HG02610 (cell line): Measurements from ENCODE around the gene CCDC38.
"Not testable (repeated sequence)": the region's sequence is repeated elsewhere in the genome, so short reads cannot be mapped to it uniquely, and the experiment has no call there.

Source experiments
- ATAC-seq: cut with Tn5 transposase; IDR thresholded peaks from one replicate; pipeline ENCODE4 v1.9.1; 2021; ENCODE audit warnings: mild to moderate bottlenecking, moderate library complexity; ENCODE audit not compliant: unreplicated experiment

CCDC38 gene

DNA sequence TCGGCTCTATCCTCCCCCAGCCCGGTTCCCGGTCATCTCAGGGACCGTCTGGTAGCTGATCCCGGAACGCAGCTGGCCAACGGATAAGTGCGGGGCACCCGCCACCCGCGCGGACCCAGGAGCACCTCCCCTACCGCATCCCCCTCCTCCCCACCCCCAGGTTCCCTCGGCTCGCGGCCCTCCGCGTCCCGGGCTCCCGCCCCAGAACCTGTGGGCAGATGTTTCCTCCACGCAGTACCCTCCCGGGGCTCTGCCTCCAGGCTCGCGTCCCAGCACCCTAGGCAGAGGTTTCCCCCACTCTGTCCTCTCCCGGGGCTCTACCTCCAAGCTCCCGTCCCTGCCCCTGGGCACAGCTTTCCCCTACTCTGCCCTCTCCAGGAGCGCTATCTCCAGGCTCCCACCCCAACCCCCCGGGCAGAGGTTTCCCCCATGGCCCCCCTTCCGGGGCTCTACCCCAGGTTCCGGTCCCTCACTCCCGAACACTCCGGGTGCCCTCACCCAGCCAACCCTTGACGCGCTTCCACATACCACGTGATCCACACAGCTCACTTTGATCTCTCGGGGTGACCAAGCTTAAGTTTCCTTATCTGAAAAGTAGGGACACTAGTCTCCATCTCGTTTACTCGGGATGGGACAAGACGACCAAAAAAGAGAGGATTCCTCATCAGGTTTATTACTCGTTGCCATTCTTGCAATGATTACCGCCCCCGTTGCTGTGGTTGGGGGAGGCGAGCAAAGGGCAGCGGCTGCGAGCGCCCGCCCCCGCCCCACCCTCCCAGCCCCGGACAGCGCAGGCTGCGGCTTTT is at the start of gene CCDC38:
Gene CCDC38 (minus strand): TSS at position 91 of the 806 bp plus-strand sequence. CDS start 6,105 bp downstream, outside the sequence.
- peak; percentile 99 for ATAC-seq

DNA sequence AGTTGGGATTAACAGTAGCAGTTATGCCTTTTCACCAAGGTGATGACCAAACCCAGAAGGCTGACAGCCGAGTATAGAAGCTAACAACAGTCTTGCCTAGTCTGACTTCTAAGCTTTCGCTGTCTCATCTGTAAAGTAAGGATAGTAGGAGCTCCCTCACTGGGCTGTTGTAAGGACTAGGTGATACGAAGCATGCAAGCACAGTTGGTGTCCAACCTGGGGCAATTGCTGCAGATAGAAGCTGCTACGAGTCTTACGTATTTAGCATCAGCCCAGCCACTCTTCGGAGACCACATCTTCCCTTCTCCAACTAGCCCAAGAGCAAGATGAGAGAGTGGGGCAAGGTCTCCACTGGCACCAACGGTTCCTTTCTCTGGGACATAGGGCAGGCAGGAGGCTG is 47.7 kb upstream of the CCDC38 start:
- no peak for ATAC-seq

DNA sequence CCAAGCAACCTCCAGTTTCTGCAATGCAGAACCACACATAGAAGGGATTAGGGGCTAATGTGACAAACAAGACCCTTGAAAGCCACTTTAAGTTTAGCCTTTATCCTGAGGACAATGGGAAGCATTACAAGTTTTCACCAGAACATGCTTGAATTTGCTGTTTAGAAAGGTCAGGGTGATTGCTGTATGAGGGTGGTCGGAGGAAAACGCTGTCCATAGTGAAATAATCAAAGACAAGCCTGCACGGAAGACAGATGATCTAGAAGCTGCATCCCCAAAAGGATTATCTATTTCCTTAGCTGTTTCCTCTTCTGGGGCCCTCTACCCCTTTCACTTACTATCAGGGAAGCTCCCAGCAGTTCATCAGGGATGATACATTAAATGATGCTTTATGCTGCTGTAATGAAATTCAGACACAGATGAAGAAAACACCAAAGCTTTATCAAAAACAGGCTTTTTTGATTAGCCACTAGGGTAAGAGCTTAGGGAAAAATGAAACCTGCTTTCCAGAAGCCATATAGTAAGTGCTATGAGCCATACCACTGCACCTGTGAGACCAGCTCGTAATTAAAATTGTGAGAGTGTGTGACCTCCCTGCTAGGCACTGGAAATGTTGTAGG is 47.2 kb upstream of the CCDC38 start:
- ATAC-seq: no peak

DNA sequence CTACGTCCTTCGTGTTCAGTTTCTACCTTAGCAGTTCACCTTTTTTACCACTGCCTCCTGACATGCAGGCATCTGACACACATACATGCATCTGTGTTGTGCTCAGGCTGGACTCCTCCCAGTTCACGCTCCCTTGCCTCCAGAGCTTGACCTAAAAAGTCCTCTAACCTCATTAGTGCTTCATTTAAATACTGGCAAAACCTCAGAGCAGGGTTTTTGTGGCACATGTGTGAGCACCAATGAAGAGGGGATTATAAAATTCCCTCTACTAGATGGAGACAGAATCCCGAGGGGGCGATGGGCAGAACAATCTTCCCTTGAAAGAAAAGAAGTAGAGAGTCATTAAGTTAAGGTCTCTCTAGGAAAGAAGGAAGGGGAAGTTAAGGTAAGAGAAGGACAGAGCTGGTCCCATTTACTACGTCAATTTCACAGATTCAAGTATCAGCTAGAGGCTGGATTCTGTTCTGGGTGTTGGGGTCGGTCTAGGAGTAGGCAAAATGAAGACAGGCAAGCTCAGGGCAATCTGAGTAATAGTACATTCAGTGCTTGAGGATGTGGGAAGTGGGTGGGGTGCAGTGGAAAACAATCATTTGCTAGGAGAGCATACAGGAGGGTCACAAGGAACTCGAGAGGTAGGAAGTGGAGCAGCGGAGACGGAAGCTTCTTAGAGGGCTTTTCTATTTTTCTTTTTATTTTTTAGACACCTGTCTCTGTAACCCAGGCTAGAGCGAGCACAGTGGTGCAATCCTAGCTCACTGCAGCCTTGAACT is 46.3 kb upstream of the CCDC38 start:
- ATAC-seq: no peak

DNA sequence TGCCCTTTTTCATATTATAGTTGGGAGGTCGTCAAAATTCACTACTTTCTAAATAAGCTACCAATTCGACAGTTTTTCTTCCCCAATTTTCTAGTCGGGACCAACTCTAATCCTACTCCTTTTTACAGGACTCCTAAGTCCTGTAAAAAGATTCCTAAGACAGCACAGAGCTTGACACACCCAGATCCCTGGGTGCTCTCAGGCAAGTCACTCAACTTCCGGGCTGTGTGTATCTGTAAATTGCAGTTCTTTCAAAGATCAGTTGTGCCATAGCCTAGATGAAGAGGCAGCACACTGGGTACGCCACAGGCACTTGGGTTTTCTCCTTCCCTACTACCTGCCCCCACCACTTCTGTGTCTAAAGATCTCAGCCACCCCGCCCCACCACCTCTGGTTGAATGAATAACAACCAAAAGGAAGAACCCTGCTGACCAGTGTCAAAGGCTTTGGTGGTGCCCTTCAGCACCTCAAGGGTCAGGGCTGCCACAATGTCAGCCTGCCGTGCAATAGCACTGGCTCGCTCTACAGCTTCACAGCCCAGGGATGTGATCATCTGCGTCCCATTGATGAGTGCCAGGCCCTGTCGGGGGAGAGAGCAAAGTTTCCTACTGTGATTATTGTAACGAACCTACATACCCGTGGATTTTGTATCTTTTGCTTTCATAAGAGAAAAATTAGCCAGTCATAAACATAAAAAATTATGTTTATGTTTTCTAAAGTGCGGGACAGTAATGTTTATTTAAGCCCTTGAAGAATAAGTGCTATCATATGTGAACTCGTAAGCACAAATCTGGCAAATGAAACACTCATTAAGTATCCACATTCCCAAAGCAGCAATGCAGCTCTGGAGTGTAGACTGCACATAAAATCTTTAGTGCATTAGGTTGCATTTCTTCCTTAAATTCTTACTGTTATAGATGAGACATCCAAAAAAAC is 44.5 kb upstream of the CCDC38 start:
- ATAC-seq: no peak

DNA sequence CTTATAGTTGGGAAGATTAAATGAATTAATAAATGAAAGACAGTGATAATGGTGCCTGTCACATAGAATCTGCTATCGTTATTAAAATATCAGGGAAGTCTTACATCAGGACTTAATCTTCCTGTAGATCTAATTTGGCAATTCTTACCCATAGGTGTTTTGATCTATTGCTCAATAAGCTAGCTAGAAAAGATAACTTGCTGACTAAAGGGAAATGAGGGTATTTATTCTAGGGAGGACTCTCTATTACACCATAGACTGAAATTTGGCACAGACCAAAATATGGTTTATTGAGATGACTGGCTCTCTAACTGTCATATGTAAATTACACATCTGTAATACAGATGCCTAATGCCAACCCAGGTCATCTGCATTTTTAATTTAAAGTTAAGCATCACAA is 42.3 kb upstream of the CCDC38 start:
- no peak for ATAC-seq

DNA sequence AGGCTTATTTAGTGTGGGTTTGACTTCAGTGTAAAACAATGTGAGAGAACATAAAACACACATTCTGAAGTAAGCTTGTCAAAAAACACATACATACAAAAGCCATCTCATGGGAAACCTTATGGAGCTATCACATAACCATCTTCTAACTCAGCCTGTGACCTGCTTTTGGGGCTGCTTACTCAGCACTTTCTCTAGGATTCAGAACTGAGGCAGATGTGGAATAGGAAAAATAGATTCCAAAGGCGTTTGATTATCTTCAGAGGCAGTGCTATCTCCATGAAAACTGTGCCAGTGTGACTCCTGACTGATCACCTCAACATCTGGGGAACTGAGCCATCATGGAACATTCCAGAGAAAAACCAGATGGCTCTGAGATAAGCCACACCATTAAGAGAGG is 40.2 kb upstream of the CCDC38 start:
- no peak for ATAC-seq

DNA sequence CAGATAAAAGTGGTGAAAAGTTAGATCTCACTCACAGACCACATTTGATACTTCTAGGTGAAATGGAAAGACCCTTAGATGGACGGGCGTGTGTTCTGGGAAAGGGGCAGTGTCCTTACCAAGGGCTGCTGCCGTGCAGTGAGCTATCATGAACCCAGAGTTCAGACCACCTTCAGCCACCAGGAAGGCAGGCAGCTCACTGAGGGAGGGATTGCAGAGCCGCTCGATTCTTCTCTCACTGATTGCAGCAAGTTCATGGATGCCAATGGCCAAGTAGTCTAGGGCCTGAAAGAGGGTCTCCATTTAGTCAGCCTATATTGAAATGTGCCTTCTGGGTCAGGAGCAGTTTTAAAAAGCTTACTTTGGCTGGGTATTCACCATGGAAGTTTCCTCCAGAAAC is 38.0 kb upstream of the CCDC38 start:
- no peak for ATAC-seq

DNA sequence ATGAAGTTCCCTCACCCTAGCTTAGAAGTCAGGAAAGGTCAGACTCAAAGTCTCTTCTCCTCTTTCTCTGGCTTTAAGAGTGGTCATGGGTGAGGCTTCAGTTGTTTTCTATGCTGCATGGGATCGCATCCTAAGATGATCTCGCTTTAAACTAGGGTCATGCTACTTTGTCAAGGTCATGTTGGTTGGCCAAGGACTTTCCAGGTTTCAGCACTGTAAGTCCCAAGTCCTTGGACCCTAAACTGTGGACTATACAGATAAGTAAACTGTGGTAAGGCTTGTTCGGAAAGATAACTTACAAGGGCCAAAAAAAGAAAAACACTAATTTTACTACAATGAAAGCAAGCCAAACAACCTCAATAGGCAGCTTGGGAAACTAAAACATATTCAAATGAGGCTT is 36.4 kb upstream of the CCDC38 start:
- ATAC-seq: no peak

DNA sequence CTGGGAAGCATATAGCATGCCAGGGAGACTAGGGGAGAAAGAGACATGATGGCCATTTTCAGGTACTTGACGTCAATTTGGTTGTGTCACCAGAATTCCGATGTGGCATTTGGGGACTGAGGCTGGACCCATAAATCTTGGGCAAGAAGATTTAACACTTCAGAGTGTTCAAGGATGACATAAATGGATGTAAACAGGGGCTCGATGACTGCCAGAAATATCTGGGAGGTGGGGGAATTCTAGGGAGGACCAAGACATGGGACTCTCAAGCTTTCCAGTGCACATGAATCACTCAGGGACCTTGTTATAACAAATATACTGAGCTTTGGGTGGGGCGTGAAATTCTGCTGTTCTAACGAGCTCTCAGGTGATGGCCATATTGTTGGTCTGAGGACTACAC is 35.9 kb upstream of the CCDC38 start:
- ATAC-seq: no peak

DNA sequence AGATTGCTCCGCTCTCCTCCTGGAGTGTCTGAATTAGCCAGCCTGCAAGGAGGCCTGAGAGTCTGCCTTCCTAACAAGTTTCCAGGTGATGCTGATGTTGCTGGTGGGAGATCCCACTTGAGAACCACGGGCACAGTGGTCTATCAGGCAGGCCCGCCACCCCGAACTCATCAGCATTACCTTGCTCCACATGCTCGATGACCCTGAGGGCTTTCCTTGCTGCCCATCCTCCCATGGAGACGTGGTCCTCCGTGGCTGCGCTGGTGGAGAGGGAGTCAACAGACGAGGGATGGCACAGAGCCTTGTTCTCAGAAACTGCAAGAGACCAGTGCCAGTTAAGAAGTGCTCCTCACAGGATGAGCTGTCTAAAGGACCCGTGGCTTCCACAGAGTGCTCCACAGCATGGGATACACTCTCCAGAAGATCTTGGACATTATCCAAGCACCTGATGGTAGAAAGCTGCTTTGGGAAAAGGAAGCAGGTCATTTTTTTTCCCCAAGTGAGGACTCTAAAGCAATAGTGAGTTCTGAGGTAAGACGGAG is 35.4 kb upstream of the CCDC38 start:
- no peak for ATAC-seq

DNA sequence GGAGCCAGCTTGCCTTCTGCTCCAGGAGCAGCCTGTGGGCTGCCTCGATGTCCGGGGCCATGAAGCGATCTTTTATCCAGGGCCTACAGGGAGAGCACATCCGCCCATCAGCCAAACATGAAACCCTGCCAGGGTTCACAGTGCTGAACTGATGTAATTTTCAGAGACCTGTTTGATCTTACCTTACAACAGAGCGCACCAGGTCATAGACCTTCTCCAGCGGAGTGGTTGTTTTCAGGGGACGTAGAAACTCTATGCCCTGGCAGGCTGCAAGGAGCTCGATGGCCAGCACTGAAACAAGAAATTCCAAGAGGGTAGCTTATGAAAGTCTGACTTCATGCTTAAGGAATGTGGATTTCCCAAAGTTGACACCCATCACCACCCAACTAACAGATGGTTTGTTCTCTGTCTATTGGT is 34.0 kb upstream of the CCDC38 start:
- ATAC-seq: no peak

DNA sequence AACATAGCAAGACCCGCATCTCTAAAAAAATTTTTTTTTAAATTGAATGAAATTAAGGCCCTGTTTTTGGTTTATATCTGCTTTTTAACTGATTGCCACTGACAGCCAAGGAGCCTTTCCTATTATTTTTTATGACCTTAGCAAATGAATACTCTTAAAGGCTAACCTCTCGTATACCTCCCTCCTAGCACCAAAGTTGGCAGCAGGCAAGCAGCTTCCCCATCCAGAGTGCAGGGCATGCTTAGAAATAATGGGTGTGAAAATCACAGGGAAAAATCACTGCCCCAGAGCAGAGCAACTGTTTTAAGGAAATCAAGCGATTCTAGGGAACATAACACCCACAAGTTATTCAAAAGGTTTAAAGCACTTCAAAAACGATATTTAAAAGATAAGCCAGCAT is 33.1 kb upstream of the CCDC38 start:
- no peak for ATAC-seq

DNA sequence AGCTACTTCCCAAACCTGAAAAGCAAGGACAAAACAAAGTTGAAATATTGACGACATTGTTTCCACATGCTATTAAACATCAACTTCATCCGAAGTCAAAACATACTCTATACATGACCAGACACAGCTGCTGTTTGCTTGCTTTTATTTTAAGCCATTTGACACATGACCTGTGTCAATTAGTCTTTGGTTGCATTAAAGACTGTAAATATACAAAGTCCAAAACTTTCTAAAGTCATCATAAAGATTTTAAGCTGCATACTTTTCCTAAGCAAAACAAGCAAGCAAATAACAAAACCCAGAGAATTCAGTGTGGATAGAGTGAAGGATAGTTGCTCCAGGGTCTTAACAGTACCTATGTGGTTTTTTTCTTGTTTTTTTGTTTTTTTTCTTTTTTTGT is 31.9 kb upstream of the CCDC38 start:
- no peak for ATAC-seq

DNA sequence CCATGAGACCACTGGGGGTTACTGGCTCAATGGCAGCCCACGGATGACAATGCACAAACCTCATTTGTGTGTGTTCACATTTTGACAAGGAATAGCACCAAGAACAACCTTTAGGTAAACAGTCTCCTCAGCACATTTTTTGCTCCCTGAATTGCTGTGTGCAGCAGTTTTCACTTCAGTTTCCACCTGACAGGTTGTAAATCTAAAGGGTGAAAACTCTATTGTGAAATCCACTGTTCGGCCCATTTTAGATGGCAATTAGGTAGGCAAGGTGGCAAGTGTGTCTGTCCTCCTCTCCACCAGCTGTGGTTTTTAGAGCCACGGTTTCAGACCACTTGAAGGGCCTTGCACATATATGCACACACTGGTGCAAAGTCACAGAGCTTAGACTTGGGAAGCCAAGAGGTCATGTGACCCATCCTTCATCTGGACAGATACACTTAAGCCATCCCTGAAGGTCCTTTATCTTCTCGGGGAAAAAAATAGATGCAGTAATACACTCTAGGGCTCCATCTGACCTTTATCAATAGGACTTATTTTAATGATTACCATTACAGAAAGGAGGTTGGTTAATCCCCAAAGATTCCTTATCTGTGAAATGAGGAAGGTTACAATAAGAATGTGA is 30.5 kb upstream of the CCDC38 start:
- no peak for ATAC-seq

DNA sequence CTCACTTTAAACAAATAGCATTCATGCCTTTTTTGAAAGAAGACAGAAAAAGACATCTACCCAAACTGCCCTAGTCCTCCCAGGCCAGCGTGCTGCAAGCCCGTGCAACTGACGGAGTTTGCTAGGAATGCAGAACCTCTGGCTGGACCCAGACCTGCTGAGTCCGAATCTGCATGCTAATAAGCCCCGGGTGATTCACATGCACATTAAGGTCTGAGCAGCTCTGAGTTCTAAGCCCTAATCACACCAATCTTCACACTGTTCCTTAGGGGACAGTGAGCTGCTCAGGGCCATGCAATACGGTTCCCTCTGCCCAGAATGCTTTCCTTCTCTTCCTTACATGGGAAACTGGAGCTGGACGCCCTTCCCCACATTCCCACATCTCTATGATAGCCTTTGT is 28.5 kb upstream of the CCDC38 start:
- ATAC-seq: no peak

DNA sequence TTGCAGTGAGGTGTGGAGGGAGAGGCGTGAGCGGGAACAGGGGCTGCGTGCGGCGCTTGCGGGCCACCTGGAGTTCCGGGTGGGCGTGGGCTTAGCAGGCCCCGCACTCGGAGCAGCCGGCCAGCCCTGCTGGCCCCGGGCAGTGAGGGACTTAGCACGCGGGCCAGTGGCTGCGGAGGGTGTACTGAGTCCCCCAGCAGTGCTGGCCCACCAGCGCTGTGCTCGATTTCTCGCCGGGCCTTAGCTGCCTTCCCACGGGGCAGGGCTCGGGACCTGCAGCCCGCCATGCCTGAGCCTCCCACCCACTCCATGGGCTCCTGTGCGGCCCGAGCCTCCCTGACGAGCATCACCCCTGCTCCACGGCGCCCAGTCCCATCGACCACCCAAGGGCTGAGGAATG is 26.7 kb upstream of the CCDC38 start:
- ATAC-seq: not testable (repeated sequence)

DNA sequence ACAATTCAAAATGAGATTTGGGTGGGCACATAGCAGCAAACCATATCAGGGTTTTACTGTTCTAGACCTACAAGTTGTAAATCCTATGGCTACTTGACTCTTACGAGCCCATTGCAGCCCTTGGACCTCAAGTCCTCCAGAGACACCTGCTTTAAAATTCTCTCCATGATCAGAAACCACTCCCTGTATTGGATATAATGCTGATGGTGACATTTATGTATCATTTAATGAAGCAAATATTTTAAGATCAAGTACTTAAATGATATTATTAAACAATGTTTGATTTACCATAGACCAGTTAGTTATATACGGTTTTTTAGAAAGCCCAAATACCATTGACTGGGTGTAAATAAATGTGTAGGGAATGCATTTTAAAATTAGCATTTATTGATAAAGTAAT is 24.9 kb upstream of the CCDC38 start:
- no peak for ATAC-seq

DNA sequence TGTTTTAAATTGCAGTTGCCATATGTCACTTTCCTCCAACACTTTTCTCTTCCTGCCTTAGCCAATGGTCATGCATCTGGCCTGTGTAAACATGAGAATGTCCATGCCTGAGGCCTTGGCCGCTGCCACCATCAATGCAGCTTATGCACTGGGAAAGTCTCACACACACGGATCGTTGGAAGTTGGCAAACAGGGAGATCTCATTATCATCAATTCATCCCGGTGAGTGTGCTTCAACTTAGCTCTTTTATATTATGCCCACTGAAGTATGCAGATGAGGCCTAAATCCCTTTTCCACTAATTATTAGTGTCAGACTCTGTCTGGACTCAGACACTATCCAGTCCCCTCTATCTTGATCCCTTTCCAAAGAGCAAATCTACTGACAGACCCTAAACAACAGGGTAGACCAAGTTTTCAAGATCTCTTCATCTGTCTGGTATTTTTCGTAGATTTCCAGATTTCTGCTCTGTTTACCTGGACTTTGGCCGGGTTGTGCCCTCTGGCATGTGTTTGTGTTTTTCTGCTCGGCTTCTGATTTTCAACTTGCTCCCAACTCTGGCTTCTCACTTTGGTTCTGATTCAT is 24.0 kb upstream of the CCDC38 start:
- ATAC-seq: no peak

DNA sequence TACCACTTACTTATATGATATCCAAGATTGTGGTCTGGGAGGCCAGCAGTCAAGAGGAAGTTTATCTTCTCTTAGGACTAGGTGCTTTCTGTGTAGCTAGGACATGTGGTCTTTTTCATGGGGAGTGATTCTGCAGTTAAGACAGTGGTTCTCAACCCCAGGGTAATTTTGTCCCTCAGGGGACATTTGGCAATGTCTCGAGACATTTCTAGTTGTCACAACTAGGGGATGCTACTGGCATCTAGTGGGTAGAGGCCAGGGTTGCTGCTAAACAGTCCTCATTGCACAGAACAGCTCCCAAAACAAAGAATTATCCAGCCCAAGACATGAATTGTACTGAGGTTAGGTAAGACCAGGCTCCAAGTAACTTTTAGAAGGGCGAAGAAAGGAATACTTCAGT is 20.7 kb upstream of the CCDC38 start:
- no peak for ATAC-seq
